Measurements from ENCODE around the gene KLHDC4. TPM values are rescaled to one million over a fixed set of nuclear protein-coding genes. Genes with fewer than 3 reads are reported as not detected.

The KLHDC4 gene
- total and polyA plus RNA-seq, 12 donors: 7.8 to 31.7 (median 13.5) TPM

DNA sequence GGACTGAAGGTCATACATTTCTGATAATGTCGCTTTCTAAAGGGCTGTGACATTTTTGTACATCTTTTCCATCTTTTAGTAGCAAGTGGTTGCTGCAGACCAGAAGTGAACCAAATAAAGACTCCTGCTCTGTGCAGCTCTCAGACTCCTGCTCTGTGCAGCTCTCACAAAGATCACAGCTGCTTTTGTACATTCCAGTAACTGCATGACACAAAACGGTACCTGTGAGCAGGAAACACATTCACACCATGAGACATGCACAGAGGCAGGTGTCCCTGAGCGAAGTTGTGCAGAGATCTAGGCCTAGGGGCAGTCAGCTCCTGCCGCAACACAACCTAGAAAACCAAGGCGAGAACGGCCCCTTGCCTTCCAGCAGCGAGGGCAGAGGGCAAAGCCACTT, 67.5 kb downstream of the KLHDC4 start:
- ATAC-seq: no peak
- TF ChIP-seq, protein P1, sequence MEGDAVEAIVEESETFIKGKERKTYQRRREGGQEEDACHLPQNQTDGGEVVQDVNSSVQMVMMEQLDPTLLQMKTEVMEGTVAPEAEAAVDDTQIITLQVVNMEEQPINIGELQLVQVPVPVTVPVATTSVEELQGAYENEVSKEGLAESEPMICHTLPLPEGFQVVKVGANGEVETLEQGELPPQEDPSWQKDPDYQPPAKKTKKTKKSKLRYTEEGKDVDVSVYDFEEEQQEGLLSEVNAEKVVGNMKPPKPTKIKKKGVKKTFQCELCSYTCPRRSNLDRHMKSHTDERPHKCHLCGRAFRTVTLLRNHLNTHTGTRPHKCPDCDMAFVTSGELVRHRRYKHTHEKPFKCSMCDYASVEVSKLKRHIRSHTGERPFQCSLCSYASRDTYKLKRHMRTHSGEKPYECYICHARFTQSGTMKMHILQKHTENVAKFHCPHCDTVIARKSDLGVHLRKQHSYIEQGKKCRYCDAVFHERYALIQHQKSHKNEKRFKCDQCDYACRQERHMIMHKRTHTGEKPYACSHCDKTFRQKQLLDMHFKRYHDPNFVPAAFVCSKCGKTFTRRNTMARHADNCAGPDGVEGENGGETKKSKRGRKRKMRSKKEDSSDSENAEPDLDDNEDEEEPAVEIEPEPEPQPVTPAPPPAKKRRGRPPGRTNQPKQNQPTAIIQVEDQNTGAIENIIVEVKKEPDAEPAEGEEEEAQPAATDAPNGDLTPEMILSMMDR (IDR thresholded peaks at IDR 0.05): no peak
- Histone ChIP-seq H3K36me3 (peaks cover 0 to 41% (median 0%) of the 10 kb centered on the region in 9 donors), H3K4me3 (no peak overlapping the region), H3K27ac (no peak overlapping the region), H3K4me1 (peaks cover 0 to 13% (median 0%) of the 10 kb centered on the region in 9 donors), H3K27me3 (no peaks in the 10 kb centered on the region), H3K9me3 (no peaks in the 10 kb centered on the region)
- WGBS, 2 donors: 92 to 93% methylated on average over 7 of the region's 7 CpGs
- DNase-seq: no peak
- intact Hi-C loops (cut with DNase I): no loop called here

- Histone ChIP-seq H3K4me3 (no peak overlapping the region), H3K9me3 (no peaks in the 10 kb centered on the region), H3K4me1 (peaks cover 0 to 9% (median 0%) of the 10 kb centered on the region in 9 donors), H3K27me3 (no peaks in the 10 kb centered on the region), H3K27ac (no peak overlapping the region), H3K36me3 (peaks cover 0 to 37% (median 0%) of the 10 kb centered on the region in 9 donors)
- intact Hi-C loops (cut with DNase I): no loop called here
- no peak for ATAC-seq
- DNase-seq: no peak
- TF ChIP-seq, protein P1 (IDR thresholded peaks at IDR 0.05): no peak
- WGBS, 2 donors: 94 to 95% methylated on average over 14 of the region's 14 CpGs
Observed at GRCh38 chr16:87697792-87698191, 68.0 kb downstream of the KLHDC4 start.

DNA sequence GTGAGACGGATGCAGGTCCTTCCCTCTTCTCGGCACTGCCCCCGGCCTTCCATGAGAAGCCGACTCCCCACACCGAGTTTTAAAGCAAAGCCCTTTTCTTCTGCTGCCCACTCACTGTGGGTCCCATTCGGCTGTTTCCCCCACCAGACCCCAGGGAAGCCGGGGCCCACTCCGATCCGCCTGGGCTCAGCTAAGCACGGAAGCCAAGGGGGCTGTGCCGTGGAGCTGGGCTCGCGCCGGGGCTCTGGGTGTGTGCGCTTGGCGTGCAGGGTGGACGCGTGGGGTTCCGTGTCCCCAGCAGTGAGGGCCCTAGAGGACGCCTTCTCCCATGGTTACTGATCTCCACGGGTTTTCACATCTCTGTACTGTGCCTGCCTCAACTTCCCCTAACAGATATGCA, 68.5 kb downstream of the KLHDC4 start:
- 95 to 96% methylated on average over 21 of the region's 21 CpGs for WGBS, 2 donors

DNA sequence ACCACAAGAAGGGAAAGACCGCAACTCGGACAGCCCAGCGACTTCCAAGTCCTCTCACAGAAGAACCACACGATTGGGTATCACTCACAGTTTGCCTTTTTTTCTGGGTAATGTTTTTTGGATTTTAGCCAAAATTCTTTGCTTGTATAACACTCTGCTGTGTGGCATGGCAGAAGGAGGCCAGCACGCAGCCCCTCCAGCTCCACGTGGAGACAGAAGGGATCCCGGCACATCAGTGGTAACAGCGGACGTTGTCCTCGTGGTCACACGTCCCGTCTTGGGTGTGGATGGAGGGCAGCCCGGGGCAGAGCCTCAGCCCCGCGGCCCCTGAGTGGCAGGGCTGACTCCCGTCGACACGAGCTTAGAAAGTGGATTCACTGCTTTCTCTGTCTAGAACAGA, 69.1 kb downstream of the KLHDC4 start:
- 85 to 90% methylated on average over 18 of the region's 18 CpGs for WGBS, 2 donors
- ATAC-seq (no peak), DNase-seq (no peak)
- TF ChIP-seq, protein P1 (IDR thresholded peaks at IDR 0.05): no peak
- Histone ChIP-seq H3K4me1 (peaks cover 0 to 4% (median 0%) of the 10 kb centered on the region in 9 donors), H3K27me3 (no peaks in the 10 kb centered on the region), H3K4me3 (no peak overlapping the region), H3K9me3 (no peaks in the 10 kb centered on the region), H3K27ac (no peak overlapping the region), H3K36me3 (peaks cover 0 to 32% (median 0%) of the 10 kb centered on the region in 9 donors)
- intact Hi-C loops (cut with DNase I): no loop called here

More for the DNA sequence above, 68.5 kb downstream of the KLHDC4 start:
- Histone ChIP-seq H3K4me3 (no peak overlapping the region), H3K9me3 (no peaks in the 10 kb centered on the region), H3K4me1 (peaks cover 0 to 3% (median 0%) of the 10 kb centered on the region in 9 donors), H3K27ac (no peak overlapping the region), H3K36me3 (peaks cover 0 to 33% (median 0%) of the 10 kb centered on the region in 9 donors), H3K27me3 (no peaks in the 10 kb centered on the region)
- DNase-seq: no peak
- intact Hi-C loops (cut with DNase I): no loop called here
- TF ChIP-seq, protein P1 (IDR thresholded peaks at IDR 0.05): no peak
- no peak for ATAC-seq

Measured in heart right ventricle (tissue), 16 donors.